Stomach (tissue), 9 donors: ENCODE measurements around the gene SLC44A1. TPM values are rescaled to one million over a fixed set of nuclear protein-coding genes. Genes with fewer than 3 reads are reported as not detected.

Experiments used
- DNase-seq, 2 donors: peaks; one replicate each; pipeline versions ENCODE4 v3.0.0 to v3.0.0-alpha.2; 2013 to 2019
- H3K27ac ChIP-seq, 5 donors: fragments of 200-600 bp in 4 of 5; sonication (generic) in 4 of 5; one replicate each; pipeline ENCODE4 v1.5.1; 2013 to 2019; ENCODE audit warnings: mild to moderate bottlenecking in 1 of 5, moderate library complexity in 1 of 5
- H3K27me3 ChIP-seq, 3 donors: fragments of 200-600 bp; sonication (generic); one replicate each; pipeline ENCODE4 v1.5.1; 2017 to 2019; ENCODE audit warnings: mixed run types in 1 of 3
- H3K36me3 ChIP-seq, 4 donors: fragments of 200-600 bp; sonication (generic); 1 replicate in 3 of 4; 2 replicates in 1 of 4; pipeline ENCODE4 v1.5.1; 2016 to 2019
- H3K4me1 ChIP-seq, 4 donors: fragments of 200-600 bp; sonication (generic); one replicate each; pipeline ENCODE4 v1.5.1; 2016 to 2019
- H3K4me3 ChIP-seq, 4 donors: fragments of 200-600 bp; sonication (generic) in 3 of 4; one replicate each; pipeline ENCODE4 v1.5.1; 2016 to 2019; ENCODE audit warnings: mild to moderate bottlenecking in 1 of 4
- H3K9me3 ChIP-seq, 4 donors: fragments of 200-600 bp; sonication (generic); one replicate each; pipeline ENCODE4 v1.5.1; 2016 to 2019
- EP300 ChIP-seq: sonication (generic); formaldehyde crosslinking; IDR thresholded peaks from one replicate; pipeline ENCODE4 v1.6.1; 2017; ENCODE audit warnings: antibody characterized with exemption
- POLR2A ChIP-seq, 4 donors: fragments of 450-650 bp; IDR thresholded peaks; one replicate each; pipeline ENCODE4 v1.6.1; 2016; ENCODE audit warnings: antibody characterized with exemption in 4 of 4, control low read depth in 2 of 4, mild to moderate bottlenecking in 1 of 4, moderate library complexity in 1 of 4
- POLR2AphosphoS5 ChIP-seq, 3 donors: sonication (generic); formaldehyde crosslinking; IDR thresholded peaks; one replicate each; pipeline ENCODE4 v1.6.1; 2016; ENCODE audit warnings: antibody characterized with exemption in 3 of 3
- WGBS, 5 donors: extraction: QIAGEN DNeasy Blood & Tissue Kit in 3 of 5; methylation state at CpG; one replicate each; pipeline versions ENCODE4 v1.1.5 to v1.1.7; 2013 to 2018; 5-methylcytosine and 5-hydroxymethylcytosine counted together
- intact Hi-C: fragments of 100-400 bp; cut with DNase I; formaldehyde crosslinking; loops from one replicate; pipeline ENCODE4 v1.15.1; 2023; ENCODE audit warnings: low total_unique reads
- polyA plus RNA-seq, 3 donors: library from polyadenylated mRNA; stranded (reverse); fragments of 200-250 nt; gene quantifications; one replicate each; pipeline ENCODE4 v1.2.3, GENCODE V29; 2013
- total RNA-seq, 5 donors: library from RNA; depleted of rRNA; stranded (reverse); fragments of >200 nt; gene quantifications; one replicate each; pipeline versions ENCODE4 v1.1.0 to v1.2.3, GENCODE V29; 2014 to 2016
- TF ChIP-seq, protein P1 (sequence below), 7 experiments: fragments of 450-650 bp in 4 of 7; fragments of 200-600 bp in 3 of 7; sonication (generic) in 3 of 7; IDR thresholded peaks; one replicate each; pipeline ENCODE4 v1.5.1; 2016 to 2019; ENCODE audit warnings: antibody characterized with exemption in 7 of 7, control low read depth in 2 of 7, mild to moderate bottlenecking in 1 of 7
- donor health status: healthy with polysubstance abuse.
- donor health status: Bipolar disorder and iron deficiency.
- donor health status: healthy.

The SLC44A1 gene
- total and polyA plus RNA-seq, 8 donors, result 5.7 to 82.8 (median 16.1) TPM

DNA sequence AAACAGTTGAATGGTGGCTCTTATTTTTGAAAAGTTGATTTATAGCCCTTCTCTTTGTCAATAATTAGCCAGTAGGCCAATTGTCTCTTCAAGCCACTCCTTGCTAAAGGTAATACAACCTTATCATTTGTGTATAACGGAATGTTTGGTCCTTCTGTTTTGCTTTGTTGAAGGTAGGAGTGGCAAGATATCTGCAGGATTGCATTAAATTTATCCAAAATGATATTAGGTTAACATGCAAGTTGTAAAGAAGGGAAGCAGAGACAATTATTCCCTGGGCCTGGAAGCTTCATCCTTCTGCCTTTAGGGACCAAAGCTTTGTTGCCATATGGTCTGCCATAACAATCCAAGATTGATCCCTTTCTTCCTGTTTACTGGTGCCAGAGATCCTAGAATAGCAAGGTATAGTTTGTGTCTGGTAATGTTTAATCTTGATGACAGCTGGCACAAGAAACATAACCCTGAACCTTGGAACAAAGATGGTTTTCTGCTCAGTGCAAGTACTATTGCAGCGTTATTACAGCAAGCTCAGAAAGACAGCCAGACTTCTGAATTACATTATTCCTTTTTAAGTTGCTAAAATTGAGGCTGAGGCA lies 187.9 kb downstream of the SLC44A1 start:
- Histone ChIP-seq H3K27ac (no peak overlapping the region), H3K4me1 (peaks cover 0 to 12% (median 3%) of the 10 kb centered on the region in 4 donors), H3K27me3 (no peaks in the 10 kb centered on the region), H3K4me3 (no peak overlapping the region), H3K9me3 (no peaks in the 10 kb centered on the region), H3K36me3 (no peaks in the 10 kb centered on the region)
- intact Hi-C loops, result no loop called here
- DNase-seq, result peak in 1 of 2 donors; percentile 38
- TF ChIP-seq POLR2A (IDR thresholded peaks at IDR 0.05) (no peak), EP300 (no peak), POLR2AphosphoS5 (IDR thresholded peaks at IDR 0.05) (no peak)
- TF ChIP-seq, protein P1, sequence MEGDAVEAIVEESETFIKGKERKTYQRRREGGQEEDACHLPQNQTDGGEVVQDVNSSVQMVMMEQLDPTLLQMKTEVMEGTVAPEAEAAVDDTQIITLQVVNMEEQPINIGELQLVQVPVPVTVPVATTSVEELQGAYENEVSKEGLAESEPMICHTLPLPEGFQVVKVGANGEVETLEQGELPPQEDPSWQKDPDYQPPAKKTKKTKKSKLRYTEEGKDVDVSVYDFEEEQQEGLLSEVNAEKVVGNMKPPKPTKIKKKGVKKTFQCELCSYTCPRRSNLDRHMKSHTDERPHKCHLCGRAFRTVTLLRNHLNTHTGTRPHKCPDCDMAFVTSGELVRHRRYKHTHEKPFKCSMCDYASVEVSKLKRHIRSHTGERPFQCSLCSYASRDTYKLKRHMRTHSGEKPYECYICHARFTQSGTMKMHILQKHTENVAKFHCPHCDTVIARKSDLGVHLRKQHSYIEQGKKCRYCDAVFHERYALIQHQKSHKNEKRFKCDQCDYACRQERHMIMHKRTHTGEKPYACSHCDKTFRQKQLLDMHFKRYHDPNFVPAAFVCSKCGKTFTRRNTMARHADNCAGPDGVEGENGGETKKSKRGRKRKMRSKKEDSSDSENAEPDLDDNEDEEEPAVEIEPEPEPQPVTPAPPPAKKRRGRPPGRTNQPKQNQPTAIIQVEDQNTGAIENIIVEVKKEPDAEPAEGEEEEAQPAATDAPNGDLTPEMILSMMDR (IDR thresholded peaks at IDR 0.05), result no peak
- WGBS, 5 donors, result 37 to 66% (median 49%) methylated on average over 2 of the region's 2 CpGs

DNA sequence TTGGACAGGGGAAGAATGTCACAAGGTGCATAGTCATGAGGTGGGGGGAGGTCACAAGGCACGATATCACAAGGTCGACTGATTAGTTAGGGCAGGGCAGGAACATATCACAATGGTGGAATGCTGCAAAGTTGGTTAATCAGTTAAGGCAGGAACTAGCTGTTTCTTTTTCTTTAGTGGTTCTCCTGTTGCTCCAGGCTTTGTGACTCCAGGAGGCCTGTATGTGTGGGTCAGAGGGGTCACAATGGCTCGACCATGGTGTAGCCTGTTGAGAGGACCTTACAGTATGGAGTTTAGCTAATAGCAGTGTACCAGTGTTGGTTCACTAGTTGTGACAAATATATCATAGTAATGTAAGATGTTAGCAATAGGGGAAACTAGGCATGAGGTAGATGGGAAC lies 191.0 kb downstream of the SLC44A1 start:
- intact Hi-C loops, result no loop called here
- Histone ChIP-seq H3K9me3 (no peaks in the 10 kb centered on the region), H3K4me3 (no peak overlapping the region), H3K27me3 (no peaks in the 10 kb centered on the region), H3K27ac (no peak overlapping the region), H3K36me3 (no peaks in the 10 kb centered on the region), H3K4me1 (peaks cover 0 to 29% (median 11%) of the 10 kb centered on the region in 4 donors)
- WGBS, 5 donors, result 60 to 71% (median 66%) methylated on average over 3 of the region's 3 CpGs
- DNase-seq, result no peak
- TF ChIP-seq POLR2A (IDR thresholded peaks at IDR 0.05) (no peak), EP300 (no peak), POLR2AphosphoS5 (IDR thresholded peaks at IDR 0.05) (no peak)
- TF ChIP-seq, protein P1 (IDR thresholded peaks at IDR 0.05), result no peak

DNA sequence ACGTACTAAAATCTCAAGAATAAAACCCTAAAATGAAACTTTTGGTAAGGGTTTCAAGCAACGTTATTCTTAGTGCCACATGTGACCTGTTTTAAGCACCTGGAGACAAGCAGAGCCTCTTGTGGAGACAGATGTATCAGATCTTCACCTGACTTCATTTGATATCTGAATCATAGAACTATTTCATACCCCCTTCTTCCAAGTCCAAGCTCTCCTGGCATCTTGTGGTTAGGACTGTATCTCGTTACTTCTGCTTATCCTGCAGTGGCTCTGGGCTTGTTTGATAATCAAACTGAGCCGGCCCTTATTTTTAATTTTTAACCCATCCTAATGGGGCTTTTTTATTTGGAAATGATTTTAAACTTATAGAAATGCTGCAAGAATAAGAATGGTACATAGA lies 192.3 kb downstream of the SLC44A1 start:
- WGBS, 5 donors, result 44 to 69% (median 57%) methylated on average over 4 of the region's 4 CpGs

DNA sequence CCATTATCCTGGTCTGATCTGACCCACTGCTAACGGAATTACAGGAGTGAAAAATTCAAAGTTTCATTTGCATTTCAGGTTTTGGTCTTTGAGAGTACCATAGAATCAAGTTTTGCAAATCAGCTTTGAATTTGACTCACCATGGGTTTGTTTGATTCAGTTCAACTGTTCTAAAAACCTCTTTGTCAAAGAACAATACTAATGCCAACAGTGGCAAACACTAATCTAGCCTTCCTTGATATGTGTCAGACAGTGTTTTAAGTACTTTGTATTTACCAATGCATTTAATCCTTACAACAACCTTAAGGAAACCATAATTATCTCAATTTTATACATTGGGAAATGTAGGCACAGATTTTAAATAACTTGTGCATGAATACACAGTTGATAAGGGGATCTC lies 193.3 kb downstream of the SLC44A1 start:
- no peak for TF ChIP-seq POLR2AphosphoS5 (IDR thresholded peaks at IDR 0.05)
- no peak for TF ChIP-seq POLR2A (IDR thresholded peaks at IDR 0.05)
- TF ChIP-seq EP300, result no peak
- TF ChIP-seq, protein P1 (IDR thresholded peaks at IDR 0.05), result no peak
- H3K27ac ChIP-seq, result peak overlapping the region in 1 of 5 donors; percentile 22
- H3K4me1 ChIP-seq, result peaks cover 0 to 19% (median 9%) of the 10 kb centered on the region in 4 donors
- intact Hi-C loops, result no loop called here
- WGBS, 5 donors, result 37 to 51% (median 41%) methylated on average over 1 of the region's 1 CpG
- H3K36me3 ChIP-seq, result no peaks in the 10 kb centered on the region
- H3K4me3 ChIP-seq, result no peak overlapping the region
- DNase-seq, result no peak
- H3K9me3 ChIP-seq, result no peaks in the 10 kb centered on the region
- H3K27me3 ChIP-seq, result no peaks in the 10 kb centered on the region

More for the DNA sequence above, 192.3 kb downstream of the SLC44A1 start:
- Histone ChIP-seq H3K4me1 (peaks cover 0 to 27% (median 11%) of the 10 kb centered on the region in 4 donors), H3K36me3 (no peaks in the 10 kb centered on the region), H3K27ac (no peak overlapping the region), H3K27me3 (no peaks in the 10 kb centered on the region), H3K4me3 (no peak overlapping the region), H3K9me3 (no peaks in the 10 kb centered on the region)
- no peak for DNase-seq
- no peak for TF ChIP-seq POLR2A (IDR thresholded peaks at IDR 0.05)
- no peak for TF ChIP-seq EP300
- no peak for TF ChIP-seq POLR2AphosphoS5 (IDR thresholded peaks at IDR 0.05)
- TF ChIP-seq, protein P1 (IDR thresholded peaks at IDR 0.05), result no peak
- intact Hi-C loops, result no loop called here
